Measurements from ENCODE around the gene CLK3. TPM values are rescaled to one million over a fixed set of nuclear protein-coding genes. Genes with fewer than 3 reads are reported as not detected.
"Not testable (repeated sequence)": the region's sequence is repeated elsewhere in the genome, so short reads cannot be mapped to it uniquely, and the experiment has no call there.

CLK3 gene
- total and polyA plus RNA-seq, 2 experiments from 2014 or later: 100 to 319 TPM

DNA sequence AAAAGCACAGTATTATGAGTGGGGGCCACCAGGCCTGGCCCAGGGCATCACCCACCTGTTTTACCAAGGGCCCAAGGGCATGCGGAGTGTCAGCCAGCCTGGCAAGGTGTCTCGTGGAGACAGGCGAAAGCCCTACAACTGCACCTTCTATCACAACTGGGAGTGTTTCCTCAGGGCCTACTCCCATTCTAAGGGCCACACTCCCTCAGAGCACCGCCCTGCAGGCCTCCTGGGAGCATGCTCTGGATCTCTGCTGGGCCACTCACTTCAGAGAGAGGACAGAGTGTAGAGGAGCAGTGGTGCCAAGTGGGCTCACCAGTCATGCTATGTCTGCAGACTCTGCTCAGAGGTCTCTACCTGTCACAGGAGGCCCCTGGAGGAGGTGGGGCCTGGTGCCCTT, 21.2 kb upstream of the CLK3 start:
- no peak for DNase-seq (ENCODE audit: low read depth in 1 of 2, low spot score in 1 of 2)
- Histone ChIP-seq H3K36me3 (peaks cover 24% of the 10 kb centered on the region), H3K27me3 (no peaks in the 10 kb centered on the region), H3K9me3 (ENCODE audit: low read depth) (no peaks in the 10 kb centered on the region), H3K4me3 (no peak overlapping the region), H3K27ac (peak overlapping the region; percentile 39), H3K4me1 (ENCODE audit: low read depth) (peaks cover 33% of the 10 kb centered on the region)
- TF ChIP-seq, protein P1, sequence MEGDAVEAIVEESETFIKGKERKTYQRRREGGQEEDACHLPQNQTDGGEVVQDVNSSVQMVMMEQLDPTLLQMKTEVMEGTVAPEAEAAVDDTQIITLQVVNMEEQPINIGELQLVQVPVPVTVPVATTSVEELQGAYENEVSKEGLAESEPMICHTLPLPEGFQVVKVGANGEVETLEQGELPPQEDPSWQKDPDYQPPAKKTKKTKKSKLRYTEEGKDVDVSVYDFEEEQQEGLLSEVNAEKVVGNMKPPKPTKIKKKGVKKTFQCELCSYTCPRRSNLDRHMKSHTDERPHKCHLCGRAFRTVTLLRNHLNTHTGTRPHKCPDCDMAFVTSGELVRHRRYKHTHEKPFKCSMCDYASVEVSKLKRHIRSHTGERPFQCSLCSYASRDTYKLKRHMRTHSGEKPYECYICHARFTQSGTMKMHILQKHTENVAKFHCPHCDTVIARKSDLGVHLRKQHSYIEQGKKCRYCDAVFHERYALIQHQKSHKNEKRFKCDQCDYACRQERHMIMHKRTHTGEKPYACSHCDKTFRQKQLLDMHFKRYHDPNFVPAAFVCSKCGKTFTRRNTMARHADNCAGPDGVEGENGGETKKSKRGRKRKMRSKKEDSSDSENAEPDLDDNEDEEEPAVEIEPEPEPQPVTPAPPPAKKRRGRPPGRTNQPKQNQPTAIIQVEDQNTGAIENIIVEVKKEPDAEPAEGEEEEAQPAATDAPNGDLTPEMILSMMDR (IDR thresholded peaks at IDR 0.05; ENCODE audit: low read depth, low read length): no peak

DNA sequence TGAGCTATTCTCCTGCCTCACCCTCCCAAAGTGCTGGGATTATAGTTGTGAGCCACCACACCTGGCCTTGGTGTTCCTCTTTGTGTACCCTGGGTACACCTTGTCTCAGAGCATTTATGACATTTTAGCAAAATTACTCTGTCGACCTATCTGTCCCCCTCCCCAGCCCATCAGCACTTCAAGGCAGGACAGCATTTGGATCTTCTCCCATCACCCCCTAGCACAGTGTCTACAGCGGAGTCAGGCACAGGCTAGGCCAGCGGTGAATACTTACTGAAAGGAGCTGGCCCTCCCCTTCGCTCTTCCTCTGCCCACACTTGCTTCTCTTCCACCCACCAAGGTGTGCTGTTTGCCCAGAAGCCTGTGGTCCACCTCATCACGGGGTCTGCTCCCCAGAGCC, 20.4 kb upstream of the CLK3 start:
- no peaks in the 10 kb centered on the region for H3K9me3 ChIP-seq (ENCODE audit: low read depth)
- H3K36me3 ChIP-seq: peaks cover 20% of the 10 kb centered on the region
- H3K4me1 ChIP-seq (ENCODE audit: low read depth): peaks cover 33% of the 10 kb centered on the region
- no peak for DNase-seq (ENCODE audit: low read depth in 1 of 2, low spot score in 1 of 2)
- H3K27me3 ChIP-seq: no peaks in the 10 kb centered on the region
- H3K27ac ChIP-seq: no peak overlapping the region
- TF ChIP-seq, protein P1 (IDR thresholded peaks at IDR 0.05; ENCODE audit: low read depth, low read length): no peak
- no peak overlapping the region for H3K4me3 ChIP-seq

DNA sequence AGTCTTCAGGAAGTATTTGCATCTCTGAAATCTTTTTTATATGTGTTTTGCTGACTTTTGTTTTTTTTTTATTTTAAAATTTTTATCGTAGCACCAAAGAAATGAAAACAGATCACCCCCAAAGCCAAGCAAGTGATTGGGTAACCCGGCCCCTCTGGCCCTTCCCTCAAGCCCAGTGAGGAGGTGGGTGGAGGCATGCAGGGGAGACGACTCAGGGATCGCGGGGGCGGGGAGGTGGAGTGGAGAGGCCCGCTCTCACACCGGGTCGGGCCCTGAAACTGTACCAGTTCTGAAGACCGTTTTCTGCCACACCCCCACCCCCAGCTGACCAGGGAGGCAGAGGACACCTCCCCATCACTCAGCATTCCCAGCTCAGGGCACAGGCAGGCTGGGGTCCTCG, 18.9 kb upstream of the CLK3 start:
- not testable (repeated sequence) for H3K27ac ChIP-seq; H3K9me3 ChIP-seq (ENCODE audit: low read depth); H3K27me3 ChIP-seq; DNase-seq (ENCODE audit: low read depth in 1 of 2, low spot score in 1 of 2); H3K4me3 ChIP-seq
- Histone ChIP-seq H3K4me1 (ENCODE audit: low read depth) (peaks cover 33% of the 10 kb centered on the region), H3K36me3 (peaks cover 15% of the 10 kb centered on the region)

DNA sequence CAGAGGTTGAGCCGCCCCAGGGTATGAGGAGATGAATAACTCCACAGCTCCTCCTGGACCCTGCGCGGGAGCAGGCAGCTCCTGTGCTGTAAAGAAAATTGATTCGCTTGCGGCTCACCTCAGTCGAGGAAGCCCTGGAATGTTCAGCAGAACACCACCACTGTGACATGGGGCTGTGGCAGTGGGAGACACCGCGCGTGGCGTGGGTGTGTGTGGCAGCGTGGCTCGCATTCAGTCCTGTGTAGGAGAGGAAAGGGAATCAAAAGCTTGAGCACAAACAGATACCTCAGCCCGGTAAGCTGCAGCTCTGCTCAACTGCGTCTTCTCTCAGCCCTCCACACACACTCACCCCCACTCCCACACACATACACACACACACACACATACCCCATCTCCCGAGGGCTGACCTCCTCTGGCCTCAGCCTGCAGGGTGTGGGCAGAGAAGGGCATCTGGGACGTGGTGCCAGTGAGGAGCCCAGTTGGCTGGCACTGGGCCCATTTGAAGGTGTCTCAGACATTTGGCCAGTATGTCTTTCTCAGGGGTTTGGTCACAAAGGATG, 18.4 kb upstream of the CLK3 start:
- Histone ChIP-seq H3K4me1 (ENCODE audit: low read depth) (peaks cover 31% of the 10 kb centered on the region), H3K36me3 (peaks cover 10% of the 10 kb centered on the region)
- H3K4me3 ChIP-seq; H3K27me3 ChIP-seq; DNase-seq (ENCODE audit: low read depth in 1 of 2, low spot score in 1 of 2); H3K9me3 ChIP-seq (ENCODE audit: low read depth); H3K27ac ChIP-seq: not testable (repeated sequence)

DNA sequence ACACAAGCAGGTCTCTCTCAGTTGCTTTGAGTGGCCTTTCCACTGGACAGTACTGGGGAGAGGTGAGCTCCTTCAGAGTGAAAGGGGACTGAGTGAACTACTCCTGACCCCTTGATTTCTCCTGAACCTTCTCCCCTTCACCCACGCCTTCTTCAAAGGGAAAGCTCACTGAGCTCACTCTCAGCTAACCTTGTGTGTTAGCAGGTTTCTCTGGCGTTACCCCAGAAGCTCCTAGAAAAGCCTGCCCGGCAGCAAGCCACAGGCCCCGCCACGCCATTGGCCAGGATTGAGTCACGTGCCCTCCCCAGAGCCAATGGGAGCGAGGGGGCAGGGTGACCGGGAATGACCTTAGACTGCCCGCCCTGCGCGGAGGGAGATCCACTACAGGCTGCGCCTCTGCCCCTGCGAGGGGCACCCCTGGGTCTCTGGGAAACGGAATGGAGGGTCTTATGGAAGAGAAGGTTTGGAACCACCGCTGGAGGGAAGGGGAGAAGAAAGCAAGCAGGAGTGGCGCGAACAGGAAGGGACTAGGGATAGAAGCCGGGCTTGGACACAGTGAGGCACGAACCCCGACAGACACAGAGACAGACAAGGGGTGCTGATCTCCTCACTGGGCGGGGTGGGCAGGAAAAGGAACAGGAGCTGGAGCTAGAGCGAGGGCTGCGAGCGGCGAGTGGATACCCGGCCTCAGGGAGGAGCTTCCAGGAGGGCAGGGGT, 17.4 kb upstream of the CLK3 start:
- Histone ChIP-seq H3K9me3 (ENCODE audit: low read depth) (no peaks in the 10 kb centered on the region), H3K4me3 (peak overlapping the region; percentile 16), H3K36me3 (peaks cover 8% of the 10 kb centered on the region), H3K27me3 (no peaks in the 10 kb centered on the region), H3K4me1 (ENCODE audit: low read depth) (peaks cover 21% of the 10 kb centered on the region), H3K27ac (peak overlapping the region; percentile 91)
- TF ChIP-seq, protein P1 (IDR thresholded peaks at IDR 0.05; ENCODE audit: low read depth, low read length): no peak
- DNase-seq (ENCODE audit: low read depth in 1 of 2, low spot score in 1 of 2): peak; percentile 90 to 96

DNA sequence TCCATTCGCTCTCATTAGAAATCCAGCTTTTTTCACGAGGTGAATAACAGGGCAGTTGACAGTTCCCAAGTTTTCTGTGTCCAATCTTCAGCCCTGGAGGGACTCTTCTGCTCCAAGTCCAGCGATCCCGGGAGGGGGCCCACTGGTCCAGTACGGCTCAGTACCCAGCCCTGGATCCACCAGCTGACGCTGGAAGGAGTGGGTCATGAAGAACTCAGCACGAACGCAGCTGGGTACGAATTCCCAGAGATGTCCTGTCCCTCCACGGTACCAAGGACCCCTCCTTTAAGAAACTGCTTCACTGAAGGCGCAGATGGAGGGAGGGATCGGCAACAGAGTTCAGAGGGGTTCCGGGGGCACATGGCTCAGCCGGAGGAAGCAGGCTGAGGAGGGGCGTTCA, 16.5 kb upstream of the CLK3 start:
- no peaks in the 10 kb centered on the region for H3K27me3 ChIP-seq
- TF ChIP-seq, protein P1 (IDR thresholded peaks at IDR 0.05; ENCODE audit: low read depth, low read length): no peak
- no peaks in the 10 kb centered on the region for H3K9me3 ChIP-seq (ENCODE audit: low read depth)
- H3K36me3 ChIP-seq: peaks cover 8% of the 10 kb centered on the region
- no peak for DNase-seq (ENCODE audit: low read depth in 1 of 2, low spot score in 1 of 2)
- H3K27ac ChIP-seq: peak overlapping the region; percentile 50
- no peak overlapping the region for H3K4me3 ChIP-seq
- H3K4me1 ChIP-seq (ENCODE audit: low read depth): peaks cover 15% of the 10 kb centered on the region
